Measurements from ENCODE around the gene RLN2. TPM values are rescaled to one million over a fixed set of nuclear protein-coding genes. Genes with fewer than 3 reads are reported as not detected.
"Not testable (repeated sequence)": the region's sequence is repeated elsewhere in the genome, so short reads cannot be mapped to it uniquely, and the experiment has no call there.

Gene RLN2
- total RNA-seq, 1 donor from 2014 or later, result not detected

DNA sequence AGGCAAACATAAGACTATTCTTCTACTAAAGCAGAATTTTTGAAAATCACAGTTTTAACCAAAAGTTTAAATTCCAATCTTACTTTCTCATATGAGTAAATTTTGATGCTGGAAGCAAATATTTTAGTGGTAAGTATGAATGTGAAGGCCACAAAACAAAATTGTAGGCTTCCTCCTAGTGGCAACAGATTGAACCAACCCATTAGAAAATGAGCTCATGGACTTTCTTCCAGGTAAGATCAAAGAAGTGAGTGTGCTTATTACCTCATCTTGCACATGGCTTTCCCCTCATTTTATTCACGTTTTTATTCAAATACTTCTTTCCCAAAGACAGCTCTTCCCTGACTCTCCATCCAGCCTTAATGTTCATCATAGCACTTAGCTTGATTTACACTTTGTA lies 16.5 kb upstream of the RLN2 start:
- no peaks in the 10 kb centered on the region for H3K4me1 ChIP-seq (ENCODE audit: control insufficient read depth in 3 of 3, insufficient read depth in 3 of 3, low read length in 3 of 3)
- H3K36me3 ChIP-seq (ENCODE audit: control insufficient read depth in 3 of 3, insufficient read depth in 3 of 3, low read length in 3 of 3), result no peaks in the 10 kb centered on the region
- no peak overlapping the region for H3K27ac ChIP-seq (ENCODE audit: low read depth, low read length)
- no peak overlapping the region for H3K9ac ChIP-seq (ENCODE audit: low read depth in 1 of 3, low read length in 3 of 3)
- H3K4me3 ChIP-seq (ENCODE audit: low read length in 3 of 3), result no peak overlapping the region
- H3K9me3 ChIP-seq (ENCODE audit: control insufficient read depth in 3 of 3, low read length in 3 of 3), result no peaks in the 10 kb centered on the region
- H3K27me3 ChIP-seq (ENCODE audit: control insufficient read depth in 3 of 3, insufficient read depth in 3 of 3, low read length in 3 of 3), result no peaks in the 10 kb centered on the region

DNA sequence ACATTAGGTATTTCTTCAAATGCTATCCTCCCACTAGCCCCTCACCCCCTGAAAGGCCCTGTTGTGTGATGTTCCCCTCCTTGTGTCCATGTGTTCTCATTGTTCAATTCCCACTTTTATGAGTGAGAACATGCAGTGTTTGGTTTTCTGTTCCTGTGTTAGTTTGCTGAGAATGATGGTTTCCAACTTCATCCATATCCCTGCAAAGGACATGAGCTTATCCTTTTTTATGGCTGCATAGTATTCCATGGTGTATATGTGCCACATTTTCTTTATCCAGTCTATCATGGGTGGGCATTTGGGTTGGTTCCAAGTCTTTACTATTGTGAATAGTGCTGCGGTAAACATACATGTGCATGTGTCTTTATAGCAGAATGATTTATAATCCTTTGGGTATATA lies 11.9 kb upstream of the RLN2 start:
- H3K27ac ChIP-seq (ENCODE audit: low read depth, low read length); H3K4me3 ChIP-seq (ENCODE audit: low read length in 3 of 3); H3K36me3 ChIP-seq (ENCODE audit: control insufficient read depth in 3 of 3, insufficient read depth in 3 of 3, low read length in 3 of 3); H3K9me3 ChIP-seq (ENCODE audit: control insufficient read depth in 3 of 3, low read length in 3 of 3); H3K4me1 ChIP-seq (ENCODE audit: control insufficient read depth in 3 of 3, insufficient read depth in 3 of 3, low read length in 3 of 3); H3K9ac ChIP-seq (ENCODE audit: low read depth in 1 of 3, low read length in 3 of 3); H3K27me3 ChIP-seq (ENCODE audit: control insufficient read depth in 3 of 3, insufficient read depth in 3 of 3, low read length in 3 of 3): not testable (repeated sequence)

DNA sequence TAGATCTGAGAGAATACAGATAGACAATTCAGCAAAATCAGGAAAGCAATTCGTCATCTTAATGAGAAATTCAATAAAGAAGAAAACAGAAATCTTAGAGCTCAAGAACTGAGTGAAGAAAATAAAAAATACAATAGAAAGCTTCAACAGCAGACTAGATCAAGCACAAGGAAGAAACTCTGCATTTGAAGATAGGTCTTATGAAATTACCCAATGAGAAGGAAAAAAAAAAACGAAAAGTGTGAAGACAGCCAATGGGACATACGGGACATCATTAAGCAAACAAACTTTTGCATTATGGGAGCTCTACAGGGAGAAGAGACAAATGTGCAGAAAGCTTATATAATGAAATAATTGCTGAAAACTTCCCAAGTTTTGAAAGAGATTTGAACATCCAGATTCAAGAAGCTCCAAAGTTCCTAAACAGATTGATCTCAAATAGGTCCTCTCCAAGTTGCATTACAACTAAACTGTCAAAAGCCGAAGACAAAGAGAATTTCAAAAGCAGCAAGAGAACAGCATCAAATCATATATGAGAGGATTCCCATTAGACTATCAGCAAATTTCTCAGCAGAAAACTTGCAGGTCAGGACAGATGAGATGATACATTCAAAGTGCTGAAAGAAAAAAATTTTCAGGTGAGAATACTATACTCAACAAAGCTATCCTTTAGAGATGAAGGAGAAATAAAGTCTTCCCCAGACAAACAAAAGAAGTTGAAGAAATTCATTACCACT lies 10.8 kb upstream of the RLN2 start:
- H3K27ac ChIP-seq (ENCODE audit: low read depth, low read length), result no peak overlapping the region
- peaks cover 0 to 6% (median 3%) of the 10 kb centered on the region in 3 donors for H3K9me3 ChIP-seq (ENCODE audit: control insufficient read depth in 3 of 3, low read length in 3 of 3)
- H3K4me1 ChIP-seq (ENCODE audit: control insufficient read depth in 3 of 3, insufficient read depth in 3 of 3, low read length in 3 of 3), result no peaks in the 10 kb centered on the region
- H3K36me3 ChIP-seq (ENCODE audit: control insufficient read depth in 3 of 3, insufficient read depth in 3 of 3, low read length in 3 of 3), result no peaks in the 10 kb centered on the region
- H3K4me3 ChIP-seq (ENCODE audit: low read length in 3 of 3), result no peak overlapping the region
- H3K27me3 ChIP-seq (ENCODE audit: control insufficient read depth in 3 of 3, insufficient read depth in 3 of 3, low read length in 3 of 3), result no peaks in the 10 kb centered on the region
- no peak overlapping the region for H3K9ac ChIP-seq (ENCODE audit: low read depth in 1 of 3, low read length in 3 of 3)

DNA sequence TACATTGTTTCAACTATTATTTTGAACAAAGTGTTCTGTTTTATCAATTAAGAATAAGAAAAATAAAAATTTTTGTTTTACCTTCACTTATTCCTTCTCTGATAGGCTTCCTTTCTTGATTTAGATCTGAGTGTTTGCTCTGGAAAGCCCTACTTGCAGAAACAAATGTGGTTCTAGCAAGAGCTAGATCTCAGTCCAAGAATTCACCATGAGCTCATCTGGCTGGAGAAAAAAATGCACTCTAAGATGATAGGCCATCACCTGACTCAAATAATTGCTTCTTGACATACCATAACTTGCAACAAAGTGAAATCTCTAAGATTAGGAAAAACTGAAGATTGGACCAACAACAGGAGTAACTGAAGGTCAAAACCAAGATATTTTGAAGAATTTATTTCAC lies 6.3 kb upstream of the RLN2 start:
- H3K4me3 ChIP-seq (ENCODE audit: low read length in 3 of 3), result no peak overlapping the region
- H3K9ac ChIP-seq (ENCODE audit: low read depth in 1 of 3, low read length in 3 of 3), result no peak overlapping the region
- peaks cover 0 to 2% (median 0%) of the 10 kb centered on the region in 3 donors for H3K27me3 ChIP-seq (ENCODE audit: control insufficient read depth in 3 of 3, insufficient read depth in 3 of 3, low read length in 3 of 3)
- H3K27ac ChIP-seq (ENCODE audit: low read depth, low read length), result no peak overlapping the region
- H3K36me3 ChIP-seq (ENCODE audit: control insufficient read depth in 3 of 3, insufficient read depth in 3 of 3, low read length in 3 of 3), result no peaks in the 10 kb centered on the region
- no peaks in the 10 kb centered on the region for H3K4me1 ChIP-seq (ENCODE audit: control insufficient read depth in 3 of 3, insufficient read depth in 3 of 3, low read length in 3 of 3)
- H3K9me3 ChIP-seq (ENCODE audit: control insufficient read depth in 3 of 3, low read length in 3 of 3), result peaks cover 0 to 6% (median 3%) of the 10 kb centered on the region in 3 donors

DNA sequence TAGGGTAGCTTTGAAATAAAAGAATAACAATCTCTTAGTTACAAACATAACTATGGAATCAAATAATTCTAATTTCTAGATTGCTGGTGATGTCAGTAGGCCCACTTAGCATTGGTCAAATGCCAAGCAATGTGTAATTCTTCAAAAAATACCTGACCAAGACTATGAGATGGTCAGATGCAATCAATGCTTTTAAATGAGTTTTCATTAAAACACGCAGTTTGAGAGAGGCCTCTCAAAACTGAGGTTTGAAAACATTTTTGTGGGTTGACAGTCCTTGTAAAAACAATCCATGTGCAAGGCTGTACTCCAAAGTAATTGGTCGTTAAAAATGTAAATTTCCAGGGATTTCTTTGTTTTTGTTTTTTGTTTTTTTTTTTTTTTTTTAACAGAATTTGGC lies 1.2 kb upstream of the RLN2 start:
- no peak overlapping the region for H3K27ac ChIP-seq (ENCODE audit: low read depth, low read length)
- H3K9ac ChIP-seq (ENCODE audit: low read depth in 1 of 3, low read length in 3 of 3), result no peak overlapping the region
- H3K4me1 ChIP-seq (ENCODE audit: control insufficient read depth in 3 of 3, insufficient read depth in 3 of 3, low read length in 3 of 3), result no peaks in the 10 kb centered on the region
- H3K9me3 ChIP-seq (ENCODE audit: control insufficient read depth in 3 of 3, low read length in 3 of 3), result no peaks in the 10 kb centered on the region
- no peak overlapping the region for H3K4me3 ChIP-seq (ENCODE audit: low read length in 3 of 3)
- no peaks in the 10 kb centered on the region for H3K36me3 ChIP-seq (ENCODE audit: control insufficient read depth in 3 of 3, insufficient read depth in 3 of 3, low read length in 3 of 3)
- H3K27me3 ChIP-seq (ENCODE audit: control insufficient read depth in 3 of 3, insufficient read depth in 3 of 3, low read length in 3 of 3), result peaks cover 0 to 2% (median 0%) of the 10 kb centered on the region in 3 donors

DNA sequence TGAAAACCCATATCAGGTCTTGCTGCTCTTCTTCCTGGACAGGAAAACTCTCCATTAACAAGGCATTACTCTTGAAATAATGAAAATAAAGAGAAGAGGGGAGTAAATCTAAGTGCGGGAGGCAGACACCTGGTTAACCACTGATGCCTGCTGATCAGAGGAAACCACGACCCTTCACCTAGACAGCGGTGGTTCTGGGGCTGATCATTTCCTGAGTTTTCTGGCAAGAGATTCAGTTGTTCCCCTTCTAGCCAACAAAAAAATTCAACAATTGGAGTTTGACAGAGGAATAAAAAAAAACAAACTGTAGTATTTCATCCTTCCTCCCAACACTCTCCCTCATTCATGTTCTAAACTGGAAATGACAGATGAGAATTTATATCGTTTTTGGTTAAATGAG lies 3.0 kb downstream of the RLN2 start:
- Histone ChIP-seq H3K27ac (ENCODE audit: low read depth, low read length) (no peak overlapping the region), H3K9ac (ENCODE audit: low read depth in 1 of 3, low read length in 3 of 3) (no peak overlapping the region), H3K9me3 (ENCODE audit: control insufficient read depth in 3 of 3, low read length in 3 of 3) (no peaks in the 10 kb centered on the region), H3K4me3 (ENCODE audit: low read length in 3 of 3) (no peak overlapping the region), H3K27me3 (ENCODE audit: control insufficient read depth in 3 of 3, insufficient read depth in 3 of 3, low read length in 3 of 3) (no peaks in the 10 kb centered on the region), H3K36me3 (ENCODE audit: control insufficient read depth in 3 of 3, insufficient read depth in 3 of 3, low read length in 3 of 3) (no peaks in the 10 kb centered on the region), H3K4me1 (ENCODE audit: control insufficient read depth in 3 of 3, insufficient read depth in 3 of 3, low read length in 3 of 3) (no peaks in the 10 kb centered on the region)

DNA sequence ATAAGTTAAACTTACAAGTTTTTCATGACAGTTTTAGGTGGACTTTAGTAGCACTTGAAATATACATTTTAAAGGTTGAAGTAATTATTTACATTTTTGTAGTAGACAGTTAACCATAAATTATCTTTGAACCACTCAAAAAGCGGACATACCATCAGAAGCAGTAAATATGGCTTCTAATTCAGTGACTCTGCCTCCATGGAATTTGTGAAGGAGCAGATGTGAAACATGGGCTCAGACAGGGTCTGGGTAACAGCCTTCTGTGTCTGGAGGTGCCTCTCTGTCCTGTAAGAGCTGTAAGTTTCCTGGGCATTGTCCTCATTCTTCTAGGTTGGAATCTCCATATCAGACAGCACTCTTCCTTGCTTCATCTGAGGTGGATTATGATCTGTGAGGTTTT lies 12.4 kb downstream of the RLN2 start:
- H3K27me3 ChIP-seq (ENCODE audit: control insufficient read depth in 3 of 3, insufficient read depth in 3 of 3, low read length in 3 of 3), result no peaks in the 10 kb centered on the region
- H3K27ac ChIP-seq (ENCODE audit: low read depth, low read length), result no peak overlapping the region
- H3K4me1 ChIP-seq (ENCODE audit: control insufficient read depth in 3 of 3, insufficient read depth in 3 of 3, low read length in 3 of 3), result no peaks in the 10 kb centered on the region
- H3K4me3 ChIP-seq (ENCODE audit: low read length in 3 of 3), result no peak overlapping the region
- no peak overlapping the region for H3K9ac ChIP-seq (ENCODE audit: low read depth in 1 of 3, low read length in 3 of 3)
- H3K36me3 ChIP-seq (ENCODE audit: control insufficient read depth in 3 of 3, insufficient read depth in 3 of 3, low read length in 3 of 3), result no peaks in the 10 kb centered on the region
- H3K9me3 ChIP-seq (ENCODE audit: control insufficient read depth in 3 of 3, low read length in 3 of 3), result no peaks in the 10 kb centered on the region

DNA sequence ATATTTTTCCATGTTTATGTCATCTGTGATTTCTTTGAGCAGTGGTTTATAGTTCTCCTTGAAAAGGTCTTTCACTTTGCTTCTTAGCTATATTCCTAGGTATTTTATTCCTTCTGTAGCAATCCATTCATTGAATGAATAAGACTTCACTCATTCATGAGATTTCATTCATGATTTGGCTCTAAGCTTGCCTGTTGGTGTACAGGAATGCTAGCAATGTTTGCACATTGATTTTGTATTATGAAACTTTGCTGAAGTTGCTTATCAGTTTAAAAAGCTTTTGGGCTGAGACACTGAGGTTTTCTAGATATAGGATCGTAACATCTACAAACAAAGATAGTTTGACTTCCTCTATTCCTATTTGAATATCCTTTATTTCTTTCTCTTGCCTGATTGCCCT lies 15.9 kb downstream of the RLN2 start:
- Histone ChIP-seq H3K4me1 (ENCODE audit: control insufficient read depth in 3 of 3, insufficient read depth in 3 of 3, low read length in 3 of 3) (no peaks in the 10 kb centered on the region), H3K4me3 (ENCODE audit: low read length in 3 of 3) (no peak overlapping the region), H3K36me3 (ENCODE audit: control insufficient read depth in 3 of 3, insufficient read depth in 3 of 3, low read length in 3 of 3) (no peaks in the 10 kb centered on the region), H3K9me3 (ENCODE audit: control insufficient read depth in 3 of 3, low read length in 3 of 3) (no peaks in the 10 kb centered on the region), H3K27ac (ENCODE audit: low read depth, low read length) (no peak overlapping the region), H3K9ac (ENCODE audit: low read depth in 1 of 3, low read length in 3 of 3) (no peak overlapping the region), H3K27me3 (ENCODE audit: control insufficient read depth in 3 of 3, insufficient read depth in 3 of 3, low read length in 3 of 3) (no peaks in the 10 kb centered on the region)

DNA sequence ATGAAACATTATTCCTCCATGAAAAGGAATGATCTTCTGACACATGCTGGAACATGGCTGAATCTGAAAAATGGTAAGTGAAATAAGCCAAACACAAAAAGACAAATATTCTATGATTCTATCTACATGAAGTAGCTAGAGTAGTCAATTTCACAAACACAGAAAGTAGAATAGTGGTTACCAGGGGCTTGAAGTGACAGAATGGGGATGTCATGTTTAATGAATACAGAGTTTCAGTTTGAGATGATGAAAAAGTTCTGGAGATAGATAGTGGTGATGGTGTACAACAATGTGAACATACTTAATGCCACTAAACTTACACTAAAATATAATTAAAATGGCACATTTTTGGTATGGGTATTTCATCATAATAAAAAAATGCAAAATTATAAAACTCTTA lies 18.3 kb downstream of the RLN2 start:
- Histone ChIP-seq H3K27me3 (ENCODE audit: control insufficient read depth in 3 of 3, insufficient read depth in 3 of 3, low read length in 3 of 3) (no peaks in the 10 kb centered on the region), H3K9ac (ENCODE audit: low read depth in 1 of 3, low read length in 3 of 3) (no peak overlapping the region), H3K9me3 (ENCODE audit: control insufficient read depth in 3 of 3, low read length in 3 of 3) (no peaks in the 10 kb centered on the region), H3K4me1 (ENCODE audit: control insufficient read depth in 3 of 3, insufficient read depth in 3 of 3, low read length in 3 of 3) (no peaks in the 10 kb centered on the region), H3K4me3 (ENCODE audit: low read length in 3 of 3) (no peak overlapping the region), H3K36me3 (ENCODE audit: control insufficient read depth in 3 of 3, insufficient read depth in 3 of 3, low read length in 3 of 3) (no peaks in the 10 kb centered on the region), H3K27ac (ENCODE audit: low read depth, low read length) (no peak overlapping the region)

DNA sequence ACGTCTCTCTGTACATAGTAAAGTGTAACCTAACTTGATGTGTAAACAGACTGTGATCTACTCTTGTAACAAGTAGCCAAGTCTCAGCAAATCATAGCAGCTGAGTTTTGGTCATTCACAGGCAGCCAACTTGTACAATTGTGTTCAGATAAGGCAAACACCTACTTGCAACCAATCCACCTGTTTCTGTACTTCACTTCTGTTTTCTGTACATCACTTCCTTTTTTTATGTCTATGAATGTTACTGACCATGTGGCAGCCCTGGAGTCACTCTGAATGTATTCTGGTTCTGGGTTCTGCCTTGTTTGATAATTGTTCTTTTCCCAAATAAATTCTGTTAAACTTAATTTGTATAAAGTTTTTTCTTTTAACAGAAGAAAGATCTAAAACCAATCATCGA lies 26.0 kb downstream of the RLN2 start:
- Histone ChIP-seq H3K9ac (ENCODE audit: low read depth in 1 of 3, low read length in 3 of 3) (no peak overlapping the region), H3K9me3 (ENCODE audit: control insufficient read depth in 3 of 3, low read length in 3 of 3) (no peaks in the 10 kb centered on the region), H3K36me3 (ENCODE audit: control insufficient read depth in 3 of 3, insufficient read depth in 3 of 3, low read length in 3 of 3) (no peaks in the 10 kb centered on the region), H3K4me3 (ENCODE audit: low read length in 3 of 3) (no peak overlapping the region), H3K4me1 (ENCODE audit: control insufficient read depth in 3 of 3, insufficient read depth in 3 of 3, low read length in 3 of 3) (no peaks in the 10 kb centered on the region), H3K27ac (ENCODE audit: low read depth, low read length) (no peak overlapping the region), H3K27me3 (ENCODE audit: control insufficient read depth in 3 of 3, insufficient read depth in 3 of 3, low read length in 3 of 3) (no peaks in the 10 kb centered on the region)

All from skeletal muscle tissue (tissue), 4 donors.